C4-2B (cell line): ENCODE data around the gene SLC22A25.

Experiments
- CTCF ChIP-seq: fragments of 450-650 bp; conservative IDR thresholded peaks from 2 replicates; pipeline ENCODE4 v1.5.1; 2017; ENCODE audit warnings: mild to moderate bottlenecking
- ZFX ChIP-seq: fragments of 450-650 bp; IDR thresholded peaks from 2 replicates; pipeline ENCODE4 v1.6.1; 2017

- TF ChIP-seq CTCF (no peak), ZFX (no peak)
These were observed 1.5 kb upstream of the SLC22A25 start for GRCh38 chr11:63244862-63245261.
